PC-9 (cell line): Measurements from ENCODE around the gene PLAC8. TPM values are rescaled to one million over a fixed set of nuclear protein-coding genes. Genes with fewer than 3 reads are reported as not detected.

Experiments used
- BruUV-seq: library from RNA; stranded (reverse); fragments of 400-500 nt; replicated peaks from 2 replicates; lab custom pipeline; 2021; lab: Mats Ljungman, UMichigan
- CTCF ChIA-PET: fragments of 300-600 bp; sonication (Branson Sonifier 250); formaldehyde crosslinking; loops from one replicate; lab custom pipeline; 2022; ENCODE audit warnings: antibody characterized with exemption; lab: Charles Lee
- POLR2A ChIA-PET: fragments of 300-600 bp; sonication (Branson Sonifier 250); formaldehyde crosslinking; loops from one replicate; lab custom pipeline; 2022; ENCODE audit warnings: antibody characterized with exemption; ENCODE audit not compliant: unreplicated experiment; lab: Charles Lee
- DNase-seq, 2 experiments: peaks; one replicate each; pipeline versions ENCODE4 v3.0.0 to v3.0.0-alpha.2; 2015 to 2022; ENCODE audit warnings: mixed read lengths in 1 of 2
- H2AFZ ChIP-seq: fragments of 200-600 bp; sonication (generic); 2 replicates; pipeline ENCODE4 v1.8.1; 2017; ENCODE audit warnings: antibody characterized with exemption
- H3F3A ChIP-seq: fragments of 200-600 bp; sonication (generic); 2 replicates; pipeline ENCODE4 v1.8.1; 2017; ENCODE audit warnings: antibody characterized with exemption, mild to moderate bottlenecking, low read depth; ENCODE audit not compliant: insufficient read depth
- H3K27ac ChIP-seq: fragments of 200-600 bp; sonication (generic); 2 replicates; pipeline ENCODE4 v1.6.1; 2016; ENCODE audit warnings: mixed run types
- H3K27me3 ChIP-seq: fragments of 200-600 bp; sonication (generic); 2 replicates; pipeline ENCODE4 v1.6.1; 2016; ENCODE audit warnings: low read depth, mixed run types; ENCODE audit not compliant: insufficient read depth
- H3K36me3 ChIP-seq: fragments of 200-600 bp; sonication (generic); 2 replicates; pipeline ENCODE4 v1.6.1; 2016; ENCODE audit warnings: low read depth, mixed run types
- H3K4me1 ChIP-seq: fragments of 200-600 bp; sonication (generic); replicated peaks from 2 replicates; pipeline ENCODE4 v1.6.1; 2016; ENCODE audit warnings: mixed run types; ENCODE audit not compliant: insufficient read depth
- H3K4me2 ChIP-seq: fragments of 200-600 bp; sonication (generic); 2 replicates; pipeline ENCODE4 v1.6.1; 2017; ENCODE audit warnings: mixed run types
- H3K4me3 ChIP-seq: fragments of 200-600 bp; sonication (generic); 2 replicates; pipeline ENCODE4 v1.6.1; 2016; ENCODE audit warnings: mixed run types
- H3K79me2 ChIP-seq: fragments of 200-600 bp; sonication (generic); 2 replicates; pipeline ENCODE4 v1.6.1; 2017; ENCODE audit warnings: low read depth, mixed run types
- H3K9me2 ChIP-seq: fragments of 200-600 bp; sonication (generic); 2 replicates; pipeline ENCODE4 v1.8.1; 2017; ENCODE audit warnings: mild to moderate bottlenecking; ENCODE audit not compliant: insufficient read depth
- H3K9me3 ChIP-seq: fragments of 200-600 bp; sonication (generic); 2 replicates; pipeline ENCODE4 v1.8.1; 2016; ENCODE audit warnings: low read depth; ENCODE audit not compliant: insufficient read depth
- H4K20me1 ChIP-seq: fragments of 200-600 bp; sonication (generic); 2 replicates; pipeline ENCODE4 v1.8.1; 2017; ENCODE audit not compliant: insufficient read depth
- CTCF ChIP-seq: fragments of 200-600 bp; sonication (generic); conservative IDR thresholded peaks from 2 replicates; pipeline ENCODE4 v1.6.1; 2017; ENCODE audit warnings: mixed run types, antibody characterized with exemption, mild to moderate bottlenecking, moderate library complexity
- EZH2 ChIP-seq: fragments of 200-600 bp; sonication (generic); IDR thresholded peaks from 2 replicates; pipeline ENCODE4 v1.8.0; 2017; ENCODE audit warnings: antibody characterized with exemption, low read depth
- intact Hi-C: fragments of 100-400 bp; cut with micrococcal nuclease; formaldehyde crosslinking; loops from one replicate; pipeline ENCODE4 v1.10.0; 2022; ENCODE audit not compliant: unreplicated experiment
- total RNA-seq: library from RNA; stranded (reverse); gene quantifications from 2 replicates; pipeline ENCODE4 v1.2.3, GENCODE V29; 2021

PLAC8 gene
- total RNA-seq, 1 experiment from 2014 or later, result 52.7 TPM

- POLR2A ChIA-PET, result no interaction called here
- DNase-seq, result peak; percentile 23 to 38
- no peaks in the 10 kb centered on the region for H3K9me3 ChIP-seq
- no peak overlapping the region for H3K4me3 ChIP-seq
- no TSS peak for BruUV-seq
- no peak overlapping the region for H3K4me2 ChIP-seq
- no peaks in the 10 kb centered on the region for H3F3A ChIP-seq
- H2AFZ ChIP-seq, result no peak overlapping the region
- no peaks in the 10 kb centered on the region for H3K27me3 ChIP-seq
- no peak overlapping the region for H3K27ac ChIP-seq
- CTCF ChIA-PET, result interaction anchor here (0.6 to 1.0 kb wide), 6 partner anchors 22 to 208 kb away, joined by 3 to 14 read pairs (median 8); no protein-coding TSS in a partner anchor
- intact Hi-C loops, result loop anchor here (5.0 kb wide), 1 partner anchor 188 kb away; no protein-coding TSS in a partner anchor
- H4K20me1 ChIP-seq, result no peaks in the 10 kb centered on the region
- TF ChIP-seq EZH2 (no peak), CTCF (peak; percentile 67)
- H3K9me2 ChIP-seq, result no peaks in the 10 kb centered on the region
- peaks cover 9% of the 10 kb centered on the region for H3K36me3 ChIP-seq
- H3K4me1 ChIP-seq, result no peaks in the 10 kb centered on the region
- no peaks in the 10 kb centered on the region for H3K79me2 ChIP-seq
Observed at GRCh38 chr4:83074086-83074704, 40.3 kb downstream of the PLAC8 start.

DNA sequence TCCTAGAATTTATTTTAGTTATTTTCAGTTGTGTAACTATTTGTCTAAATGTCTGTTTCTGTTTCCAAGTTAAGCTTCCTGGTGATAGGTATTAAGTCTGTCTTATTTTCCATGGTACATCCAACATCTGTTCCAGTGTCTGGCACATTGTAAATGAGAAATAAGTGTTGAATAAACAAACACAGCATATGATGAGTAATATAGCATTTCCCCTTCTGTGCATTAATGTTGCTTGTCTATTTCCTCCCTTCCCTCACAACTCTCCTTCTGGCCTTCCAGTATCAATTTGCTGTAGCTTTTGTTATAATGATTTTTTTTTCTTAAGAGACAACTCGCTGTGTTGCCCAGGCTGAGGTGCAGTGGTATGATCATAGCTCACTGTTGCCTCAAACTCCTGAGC, 43.4 kb downstream of the PLAC8 start:
- Histone ChIP-seq H3K27ac (no peak overlapping the region), H3K4me1 (peaks cover 11% of the 10 kb centered on the region), H3K4me3 (no peak overlapping the region), H3K27me3 (no peaks in the 10 kb centered on the region), H3K4me2 (no peak overlapping the region), H3F3A (no peaks in the 10 kb centered on the region; the same call in 1 of the 2 replicates), H3K79me2 (no peaks in the 10 kb centered on the region), H4K20me1 (no peaks in the 10 kb centered on the region), H3K9me3 (no peaks in the 10 kb centered on the region), H3K36me3 (peaks cover 11% of the 10 kb centered on the region), H2AFZ (no peak overlapping the region), H3K9me2 (no peaks in the 10 kb centered on the region)
- no TSS peak for BruUV-seq
- no peak for TF ChIP-seq EZH2
- no peak for TF ChIP-seq CTCF
- no peak for DNase-seq
- CTCF ChIA-PET, result interaction anchor here (0.6 kb wide), 1 partner anchor 64 kb away, joined by 4 read pairs; no protein-coding TSS in a partner anchor
- POLR2A ChIA-PET, result no interaction called here
- intact Hi-C loops, result loop anchor here (5.0 kb wide), 1 partner anchor 191 kb away; no protein-coding TSS in a partner anchor

- Histone ChIP-seq H3K9me2 (no peaks in the 10 kb centered on the region), H3K79me2 (no peaks in the 10 kb centered on the region), H4K20me1 (no peaks in the 10 kb centered on the region), H3K27ac (peak overlapping the region; percentile 12; the same call in 1 of the 2 replicates), H3F3A (no peaks in the 10 kb centered on the region; the same call in 1 of the 2 replicates), H3K4me1 (peaks cover 15% of the 10 kb centered on the region), H3K27me3 (no peaks in the 10 kb centered on the region), H3K4me3 (no peak overlapping the region), H2AFZ (no peak overlapping the region), H3K4me2 (peak overlapping the region; percentile 36; the same call in 1 of the 2 replicates), H3K36me3 (0 out of 2 replicates have a peak, but pooled peaks cover 4% of the 10 kb centered on the region), H3K9me3 (no peaks in the 10 kb centered on the region)
- ChIA-PET POLR2A (interaction anchor here (0.5 to 0.8 kb wide), 6 partner anchors 8 to 552 kb away, joined by 3 to 13 read pairs (median 4); no protein-coding TSS in a partner anchor), CTCF (interaction anchor here (1.1 kb wide), 1 partner anchor 190 kb away, joined by 3 read pairs; no protein-coding TSS in a partner anchor)
- TF ChIP-seq EZH2, result no peak
- TF ChIP-seq CTCF, result no peak
- intact Hi-C loops, result no loop called here
- BruUV-seq, result no TSS peak
- peak; percentile 34 to 69 for DNase-seq
Observed at GRCh38 chr4:83067058-83067639, 47.4 kb downstream of the PLAC8 start.
